Transverse colon (tissue), 4 donors: ENCODE measurements around the gene PTK7. TPM values are rescaled to one million over a fixed set of nuclear protein-coding genes. Genes with fewer than 3 reads are reported as not detected.

ENCODE experiments used
- DNase-seq: peaks from one replicate; pipeline ENCODE4 v3.0.0-alpha.2; 2019
- H3K27ac ChIP-seq, 4 donors: fragments of 200-600 bp; sonication (generic); 2 replicates each; pipeline ENCODE4 v1.5.1; 2016 to 2018; ENCODE audit warnings: inconsistent platforms in 4 of 4
- H3K27me3 ChIP-seq: fragments of 200-600 bp; sonication (generic); 2 replicates; pipeline ENCODE4 v1.5.1; 2017; ENCODE audit warnings: inconsistent platforms
- H3K36me3 ChIP-seq, 4 donors: fragments of 200-600 bp; sonication (generic); 2 replicates each; pipeline ENCODE4 v1.5.1; 2017 to 2019; ENCODE audit warnings: inconsistent platforms in 4 of 4
- H3K4me1 ChIP-seq, 4 donors: fragments of 200-600 bp; sonication (generic); 2 replicates each; pipeline ENCODE4 v1.5.1; 2017 to 2020; ENCODE audit warnings: inconsistent platforms in 4 of 4
- H3K4me3 ChIP-seq, 4 donors: fragments of 200-600 bp; sonication (generic); 1 replicate in 1 of 4; 2 replicates in 3 of 4; pipeline versions ENCODE4 v1.5.1 to v1.6.1; 2017 to 2019; ENCODE audit warnings: inconsistent platforms in 4 of 4
- H3K9me3 ChIP-seq, 2 donors: fragments of 200-600 bp; sonication (generic); 2 replicates each; pipeline ENCODE4 v1.5.1; 2017 to 2019; ENCODE audit warnings: inconsistent platforms in 2 of 2
- EP300 ChIP-seq: sonication (generic); formaldehyde crosslinking; IDR thresholded peaks from one replicate; pipeline ENCODE4 v1.6.1; 2017; ENCODE audit warnings: antibody characterized with exemption, low read depth
- POLR2A ChIP-seq: fragments of 450-650 bp; IDR thresholded peaks from one replicate; pipeline ENCODE4 v1.6.1; 2016; ENCODE audit warnings: antibody characterized with exemption, mild to moderate bottlenecking, moderate library complexity
- POLR2AphosphoS5 ChIP-seq, 3 donors: sonication (generic); formaldehyde crosslinking; IDR thresholded peaks; one replicate each; pipeline ENCODE4 v1.6.1; 2016; ENCODE audit warnings: antibody characterized with exemption in 3 of 3
- WGBS, 2 donors: methylation state at CpG; one replicate each; pipeline ENCODE4 v1.1.5; 2018; ENCODE audit warnings: low coverage in 1 of 2; 5-methylcytosine and 5-hydroxymethylcytosine counted together
- in situ Hi-C, 4 donors: fragments of 200-750 bp; cut with MboI; loops; one replicate each; pipeline versions ENCODE4 v1.15.0 to v1.15.1; 2017; ENCODE audit warnings: low sequenced_read_pairs in 3 of 4, low pct_ligation_motif_present in 1 of 4, low pct_unique_long_range_greater_than_20kb in 1 of 4
- intact Hi-C: fragments of 100-400 bp; cut with DNase I; formaldehyde crosslinking; loops from one replicate; pipeline ENCODE4 v1.15.1; 2023; ENCODE audit warnings: low total_unique reads
- total RNA-seq, 4 donors: library from RNA; depleted of rRNA; stranded (reverse); fragments of >200 nt; gene quantifications; one replicate each; pipeline ENCODE4 v1.1.0, GENCODE V29; 2016
- TF ChIP-seq, protein P1 (sequence below), 5 experiments: fragments of 200-600 bp in 3 of 5; fragments of 450-650 bp in 2 of 5; sonication (generic) in 3 of 5; IDR thresholded peaks; 1 replicate in 2 of 5; 2 replicates in 3 of 5; pipeline ENCODE4 v1.5.1; 2016 to 2017; ENCODE audit warnings: antibody characterized with exemption in 5 of 5, inconsistent platforms in 3 of 5, mild to moderate bottlenecking in 2 of 5, moderate library complexity in 1 of 5

The PTK7 gene
- total RNA-seq, 4 donors from 2014 or later = 2.2 to 34.6 (median 6.0) TPM

GRCh38 chr6:43089874-43090558 lies 13.9 kb downstream of the PTK7 start:
- H3K4me3 ChIP-seq = no peak overlapping the region
- DNase-seq = no peak
- H3K9me3 ChIP-seq = no peaks in the 10 kb centered on the region
- peak overlapping the region in 2 of 4 donors; percentile 1 to 18 for H3K27ac ChIP-seq
- no peaks in the 10 kb centered on the region for H3K27me3 ChIP-seq
- no peaks in the 10 kb centered on the region for H3K36me3 ChIP-seq
- peaks cover 0 to 6% (median 2%) of the 10 kb centered on the region in 4 donors for H3K4me1 ChIP-seq
- in situ Hi-C loops (no loop called here), intact Hi-C loops (no loop called here)
- TF ChIP-seq, protein P1, sequence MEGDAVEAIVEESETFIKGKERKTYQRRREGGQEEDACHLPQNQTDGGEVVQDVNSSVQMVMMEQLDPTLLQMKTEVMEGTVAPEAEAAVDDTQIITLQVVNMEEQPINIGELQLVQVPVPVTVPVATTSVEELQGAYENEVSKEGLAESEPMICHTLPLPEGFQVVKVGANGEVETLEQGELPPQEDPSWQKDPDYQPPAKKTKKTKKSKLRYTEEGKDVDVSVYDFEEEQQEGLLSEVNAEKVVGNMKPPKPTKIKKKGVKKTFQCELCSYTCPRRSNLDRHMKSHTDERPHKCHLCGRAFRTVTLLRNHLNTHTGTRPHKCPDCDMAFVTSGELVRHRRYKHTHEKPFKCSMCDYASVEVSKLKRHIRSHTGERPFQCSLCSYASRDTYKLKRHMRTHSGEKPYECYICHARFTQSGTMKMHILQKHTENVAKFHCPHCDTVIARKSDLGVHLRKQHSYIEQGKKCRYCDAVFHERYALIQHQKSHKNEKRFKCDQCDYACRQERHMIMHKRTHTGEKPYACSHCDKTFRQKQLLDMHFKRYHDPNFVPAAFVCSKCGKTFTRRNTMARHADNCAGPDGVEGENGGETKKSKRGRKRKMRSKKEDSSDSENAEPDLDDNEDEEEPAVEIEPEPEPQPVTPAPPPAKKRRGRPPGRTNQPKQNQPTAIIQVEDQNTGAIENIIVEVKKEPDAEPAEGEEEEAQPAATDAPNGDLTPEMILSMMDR (IDR thresholded peaks at IDR 0.05) = no peak
- no peak for TF ChIP-seq EP300
- 41 to 53% methylated on average over 3 to 8 of the region's 8 CpGs for WGBS, 2 donors

GRCh38 chr6:43090559-43090956 lies 14.4 kb downstream of the PTK7 start:
- H3K27ac ChIP-seq = no peak overlapping the region
- no peaks in the 10 kb centered on the region for H3K36me3 ChIP-seq
- peaks cover 0 to 6% (median 2%) of the 10 kb centered on the region in 4 donors for H3K4me1 ChIP-seq
- no peak for DNase-seq
- H3K9me3 ChIP-seq = no peaks in the 10 kb centered on the region
- H3K27me3 ChIP-seq = no peaks in the 10 kb centered on the region
- TF ChIP-seq POLR2A = no peak
- no peak for TF ChIP-seq EP300
- TF ChIP-seq POLR2AphosphoS5 (IDR thresholded peaks at IDR 0.05) = no peak
- TF ChIP-seq, protein P1 (IDR thresholded peaks at IDR 0.05) = no peak
- H3K4me3 ChIP-seq = no peak overlapping the region
- WGBS, 2 donors = 51% methylated on average over 2 of the region's 2 CpGs; no CpG with 5 or more reads in 1 of the 2 donors
- in situ Hi-C loops = no loop called here
- intact Hi-C loops = no loop called here

GRCh38 chr6:43091020-43091419 lies 14.9 kb downstream of the PTK7 start:
- H3K9me3 ChIP-seq = no peaks in the 10 kb centered on the region
- whole genome bisulfite sequencing, 2 donors = 83 to 93% methylated on average over 3 to 5 of the region's 5 CpGs
- TF ChIP-seq POLR2AphosphoS5 (IDR thresholded peaks at IDR 0.05) (no peak), EP300 (no peak), POLR2A (no peak)
- TF ChIP-seq, protein P1 (IDR thresholded peaks at IDR 0.05) = no peak
- no peaks in the 10 kb centered on the region for H3K27me3 ChIP-seq
- DNase-seq = no peak
- no peak overlapping the region for H3K27ac ChIP-seq
- in situ Hi-C loops (no loop called here), intact Hi-C loops (no loop called here)
- H3K4me1 ChIP-seq = peaks cover 0 to 6% (median 3%) of the 10 kb centered on the region in 4 donors
- H3K4me3 ChIP-seq = no peak overlapping the region
- no peaks in the 10 kb centered on the region for H3K36me3 ChIP-seq

DNA sequence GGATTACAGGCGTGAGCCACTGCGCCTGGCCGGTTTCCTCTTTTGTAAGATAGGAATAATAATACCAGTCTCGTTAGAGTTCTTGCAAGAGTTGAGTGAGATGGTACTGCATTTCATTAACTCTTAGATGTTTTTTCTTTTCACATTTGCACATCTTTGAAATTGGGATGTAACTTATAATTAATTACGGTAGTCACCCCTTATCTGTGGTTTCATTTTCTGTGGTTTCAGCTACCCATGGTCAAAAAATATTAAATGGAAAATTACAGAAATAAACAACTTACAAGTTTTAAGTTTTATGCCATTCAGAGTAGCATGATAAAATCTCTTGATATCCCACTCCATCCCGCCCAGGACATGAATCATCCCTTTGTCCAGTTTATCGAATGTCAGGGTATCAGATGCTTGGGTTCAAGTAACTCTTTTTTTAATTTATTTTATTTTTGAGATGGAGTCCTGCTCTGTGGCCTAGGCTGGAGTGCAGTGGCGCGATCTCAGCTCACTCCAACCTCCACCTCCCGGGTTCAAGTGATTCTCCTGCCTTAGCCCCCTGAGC lies 15.4 kb downstream of the PTK7 start:
- Histone ChIP-seq H3K27ac (no peak overlapping the region), H3K27me3 (no peaks in the 10 kb centered on the region), H3K9me3 (no peaks in the 10 kb centered on the region), H3K4me3 (no peak overlapping the region), H3K36me3 (no peaks in the 10 kb centered on the region), H3K4me1 (peaks cover 0 to 7% (median 3%) of the 10 kb centered on the region in 4 donors)
- TF ChIP-seq, protein P1 (IDR thresholded peaks at IDR 0.05) = no peak
- no peak for TF ChIP-seq POLR2A
- no peak for TF ChIP-seq EP300
- no peak for TF ChIP-seq POLR2AphosphoS5 (IDR thresholded peaks at IDR 0.05)
- 85 to 91% methylated on average over 5 to 10 of the region's 10 CpGs for WGBS, 2 donors
- in situ Hi-C loops (no loop called here), intact Hi-C loops (no loop called here)
- DNase-seq = no peak
